NB4 (cell line): Measurements from ENCODE around the gene TRIM69.

ENCODE experiments used
- MYC ChIP-seq: IDR thresholded peaks from 2 replicates; pipeline ENCODE4 v1.6.1; 2011; ENCODE audit warnings: low read depth, low read length
- POLR2A ChIP-seq: IDR thresholded peaks from 2 replicates; pipeline ENCODE4 v1.6.1; 2011; ENCODE audit warnings: mild to moderate bottlenecking; ENCODE audit not compliant: insufficient read length; ENCODE audit errors: extremely low read depth
- TF ChIP-seq, protein P1 (sequence below): IDR thresholded peaks from one replicate; pipeline ENCODE4 v1.5.1; 2012; ENCODE audit warnings: low read depth, low read length

- TF ChIP-seq, protein P1, sequence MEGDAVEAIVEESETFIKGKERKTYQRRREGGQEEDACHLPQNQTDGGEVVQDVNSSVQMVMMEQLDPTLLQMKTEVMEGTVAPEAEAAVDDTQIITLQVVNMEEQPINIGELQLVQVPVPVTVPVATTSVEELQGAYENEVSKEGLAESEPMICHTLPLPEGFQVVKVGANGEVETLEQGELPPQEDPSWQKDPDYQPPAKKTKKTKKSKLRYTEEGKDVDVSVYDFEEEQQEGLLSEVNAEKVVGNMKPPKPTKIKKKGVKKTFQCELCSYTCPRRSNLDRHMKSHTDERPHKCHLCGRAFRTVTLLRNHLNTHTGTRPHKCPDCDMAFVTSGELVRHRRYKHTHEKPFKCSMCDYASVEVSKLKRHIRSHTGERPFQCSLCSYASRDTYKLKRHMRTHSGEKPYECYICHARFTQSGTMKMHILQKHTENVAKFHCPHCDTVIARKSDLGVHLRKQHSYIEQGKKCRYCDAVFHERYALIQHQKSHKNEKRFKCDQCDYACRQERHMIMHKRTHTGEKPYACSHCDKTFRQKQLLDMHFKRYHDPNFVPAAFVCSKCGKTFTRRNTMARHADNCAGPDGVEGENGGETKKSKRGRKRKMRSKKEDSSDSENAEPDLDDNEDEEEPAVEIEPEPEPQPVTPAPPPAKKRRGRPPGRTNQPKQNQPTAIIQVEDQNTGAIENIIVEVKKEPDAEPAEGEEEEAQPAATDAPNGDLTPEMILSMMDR, result no peak
- TF ChIP-seq POLR2A (no peak), MYC (no peak)
Measured at GRCh38 chr15:44801364-44801763, 65.0 kb downstream of the TRIM69 start.
